Neural cell (in vitro differentiated cells): Measurements from ENCODE around the gene MYO9B.
"Not testable (repeated sequence)": the region's sequence is repeated elsewhere in the genome, so short reads cannot be mapped to it uniquely, and the experiment has no call there.

Experiments
- POLR2AphosphoS5 ChIP-seq: IDR thresholded peaks from 2 replicates; pipeline ENCODE4 v1.6.1; 2012
- TF ChIP-seq, protein P1 (sequence below): fragments of 450-650 bp; IDR thresholded peaks from 2 replicates; pipeline ENCODE4 v1.5.1; 2014; ENCODE audit warnings: antibody characterized with exemption, mild to moderate bottlenecking, moderate library complexity; ENCODE audit not compliant: poor library complexity, severe bottlenecking

DNA sequence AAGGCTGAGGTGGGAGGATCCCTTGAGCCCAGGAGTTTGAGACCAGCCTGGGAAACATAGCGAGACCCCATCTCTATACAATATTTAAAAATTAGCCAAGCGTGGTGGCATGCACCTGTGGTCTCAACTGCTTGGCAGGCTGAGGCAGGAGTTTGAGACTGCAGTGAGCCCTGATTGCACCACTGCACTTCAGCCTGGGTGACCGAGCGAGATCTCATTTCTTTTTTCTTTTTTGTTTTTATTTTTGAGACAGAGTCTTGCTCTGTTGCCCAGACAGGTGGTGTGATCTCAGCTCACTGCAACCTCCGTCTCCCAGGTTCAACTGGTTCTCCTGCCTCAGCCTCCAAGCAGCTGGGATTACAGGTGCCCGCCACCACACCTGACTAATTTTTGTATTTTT is 116.2 kb downstream of the MYO9B start:
- TF ChIP-seq POLR2AphosphoS5 = not testable (repeated sequence)
- TF ChIP-seq, protein P1, sequence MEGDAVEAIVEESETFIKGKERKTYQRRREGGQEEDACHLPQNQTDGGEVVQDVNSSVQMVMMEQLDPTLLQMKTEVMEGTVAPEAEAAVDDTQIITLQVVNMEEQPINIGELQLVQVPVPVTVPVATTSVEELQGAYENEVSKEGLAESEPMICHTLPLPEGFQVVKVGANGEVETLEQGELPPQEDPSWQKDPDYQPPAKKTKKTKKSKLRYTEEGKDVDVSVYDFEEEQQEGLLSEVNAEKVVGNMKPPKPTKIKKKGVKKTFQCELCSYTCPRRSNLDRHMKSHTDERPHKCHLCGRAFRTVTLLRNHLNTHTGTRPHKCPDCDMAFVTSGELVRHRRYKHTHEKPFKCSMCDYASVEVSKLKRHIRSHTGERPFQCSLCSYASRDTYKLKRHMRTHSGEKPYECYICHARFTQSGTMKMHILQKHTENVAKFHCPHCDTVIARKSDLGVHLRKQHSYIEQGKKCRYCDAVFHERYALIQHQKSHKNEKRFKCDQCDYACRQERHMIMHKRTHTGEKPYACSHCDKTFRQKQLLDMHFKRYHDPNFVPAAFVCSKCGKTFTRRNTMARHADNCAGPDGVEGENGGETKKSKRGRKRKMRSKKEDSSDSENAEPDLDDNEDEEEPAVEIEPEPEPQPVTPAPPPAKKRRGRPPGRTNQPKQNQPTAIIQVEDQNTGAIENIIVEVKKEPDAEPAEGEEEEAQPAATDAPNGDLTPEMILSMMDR = not testable (repeated sequence)
